GM19397 (cell line): ENCODE measurements around the gene MEGF11.

Source experiments
- ATAC-seq: cut with Tn5 transposase; IDR thresholded peaks from one replicate; pipeline ENCODE4 v1.9.1; 2021; ENCODE audit warnings: mild to moderate bottlenecking, moderate library complexity; ENCODE audit not compliant: unreplicated experiment

MEGF11 gene

DNA sequence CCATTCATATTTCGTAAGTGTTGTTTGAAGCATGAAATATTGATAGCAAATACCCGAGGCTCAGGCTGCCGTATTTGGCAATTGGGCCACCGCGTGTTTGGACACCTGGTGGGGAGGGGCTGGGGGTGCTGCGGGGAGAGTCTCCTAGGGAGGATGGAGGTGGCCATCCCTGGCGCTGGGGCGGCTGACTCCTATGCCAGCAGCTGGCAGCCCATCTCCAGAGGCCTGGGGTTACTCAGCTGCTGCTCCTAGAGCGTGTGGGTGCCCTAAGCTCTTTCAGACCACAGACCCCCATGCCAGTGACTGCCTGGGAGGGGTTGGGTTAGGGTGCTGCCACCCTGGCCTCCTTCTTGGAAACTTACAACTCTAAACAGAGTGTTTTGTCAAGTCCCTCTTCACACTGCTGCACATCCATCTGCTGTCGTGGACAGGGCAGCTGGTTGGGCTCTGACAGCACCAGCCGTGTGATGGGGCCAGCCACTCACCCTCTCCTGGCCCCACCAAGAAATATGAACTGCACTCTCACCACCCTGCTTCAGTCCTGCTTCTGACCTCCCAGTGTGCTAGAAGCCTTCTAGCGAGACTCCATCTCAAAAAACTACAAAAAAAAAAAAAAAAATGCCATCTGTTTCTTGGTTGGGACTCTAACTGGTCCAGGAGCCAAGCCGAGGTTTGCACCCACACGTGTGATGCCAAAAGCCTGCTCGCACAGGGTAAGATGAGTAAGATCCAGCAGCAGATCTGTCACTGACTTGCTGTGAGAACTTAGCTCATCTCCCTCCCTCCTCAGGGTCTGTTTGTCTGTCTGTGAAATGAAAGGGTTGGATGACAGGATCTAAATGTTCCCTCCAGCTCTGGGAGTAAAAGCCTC lies 156.2 kb downstream of the MEGF11 start:
- ATAC-seq, result no peak

DNA sequence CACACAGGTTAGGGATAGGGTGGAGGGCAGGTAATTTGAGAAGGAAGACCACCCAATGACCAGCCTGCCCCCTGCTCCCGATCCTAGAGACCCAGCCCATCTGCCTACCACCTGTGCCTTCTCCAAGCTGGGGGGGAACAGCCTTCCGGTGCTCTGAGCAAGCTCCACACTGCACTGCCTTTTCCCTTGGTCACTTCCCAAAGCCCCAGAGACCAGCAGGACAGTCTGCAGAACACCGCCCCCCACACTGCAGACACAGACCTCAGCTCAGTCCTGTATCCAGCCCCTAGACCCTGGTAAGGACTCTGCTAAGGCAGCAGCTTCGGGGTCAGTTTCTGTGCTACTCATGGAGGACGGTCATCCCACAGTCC lies 156.9 kb downstream of the MEGF11 start:
- no peak for ATAC-seq

DNA sequence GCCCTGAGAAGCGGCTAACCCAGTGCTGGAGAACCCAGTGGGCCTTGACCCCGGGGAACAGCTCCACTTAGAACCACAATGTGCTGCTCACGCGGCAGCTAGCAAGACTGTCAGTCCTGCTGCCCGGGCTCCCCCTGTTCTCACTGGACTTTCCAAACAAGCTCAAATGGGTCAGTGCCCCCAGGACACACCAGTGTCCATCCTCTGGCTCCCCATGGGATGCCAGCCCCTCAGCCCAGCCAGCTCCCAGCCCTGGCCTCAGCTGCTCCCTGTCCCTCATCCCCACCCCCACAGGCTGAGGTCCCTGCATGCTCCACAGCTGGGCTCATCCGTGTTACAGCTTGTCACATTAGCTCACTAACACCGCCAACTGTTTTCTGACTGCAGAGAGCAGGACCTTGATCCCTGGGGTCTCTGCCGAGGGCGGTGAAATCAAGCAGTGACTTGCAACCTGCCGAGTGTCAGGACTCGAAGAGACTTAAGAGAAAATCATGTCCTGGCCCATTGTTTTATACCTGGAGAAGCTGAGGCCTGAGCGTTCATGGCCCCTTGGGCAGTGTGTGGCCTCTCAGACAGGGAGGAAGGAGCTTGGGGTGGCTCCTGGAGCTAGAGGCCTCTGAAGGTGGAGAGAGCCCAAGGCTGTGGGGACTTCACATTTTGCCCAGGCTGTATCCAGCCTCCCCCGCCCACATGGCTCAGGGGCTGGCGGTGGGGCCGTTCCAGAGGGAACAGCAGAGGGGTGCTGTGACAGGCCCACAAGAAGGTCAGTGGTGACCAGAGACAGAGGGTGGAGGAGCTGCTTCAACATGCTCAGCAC lies 157.5 kb downstream of the MEGF11 start:
- ATAC-seq, result no peak

DNA sequence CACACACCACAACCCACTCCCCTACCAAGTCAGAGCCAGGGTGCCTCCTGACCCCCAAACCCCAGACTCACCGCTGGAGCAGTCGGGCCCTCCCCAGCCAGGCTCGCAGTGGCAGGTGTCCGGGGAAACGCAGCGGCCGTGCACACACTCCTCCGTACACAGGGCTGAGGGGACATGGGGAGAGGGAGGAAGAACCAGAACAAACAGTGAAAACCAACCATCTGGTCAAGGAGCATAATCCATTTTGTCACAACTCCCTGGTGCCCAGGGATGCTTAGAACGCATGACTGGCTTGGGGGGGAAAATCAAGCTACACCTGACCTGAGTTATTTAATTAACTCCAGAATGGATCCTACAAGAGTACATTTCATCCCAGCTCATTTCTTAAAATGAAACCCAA lies 159.2 kb downstream of the MEGF11 start:
- no peak for ATAC-seq

DNA sequence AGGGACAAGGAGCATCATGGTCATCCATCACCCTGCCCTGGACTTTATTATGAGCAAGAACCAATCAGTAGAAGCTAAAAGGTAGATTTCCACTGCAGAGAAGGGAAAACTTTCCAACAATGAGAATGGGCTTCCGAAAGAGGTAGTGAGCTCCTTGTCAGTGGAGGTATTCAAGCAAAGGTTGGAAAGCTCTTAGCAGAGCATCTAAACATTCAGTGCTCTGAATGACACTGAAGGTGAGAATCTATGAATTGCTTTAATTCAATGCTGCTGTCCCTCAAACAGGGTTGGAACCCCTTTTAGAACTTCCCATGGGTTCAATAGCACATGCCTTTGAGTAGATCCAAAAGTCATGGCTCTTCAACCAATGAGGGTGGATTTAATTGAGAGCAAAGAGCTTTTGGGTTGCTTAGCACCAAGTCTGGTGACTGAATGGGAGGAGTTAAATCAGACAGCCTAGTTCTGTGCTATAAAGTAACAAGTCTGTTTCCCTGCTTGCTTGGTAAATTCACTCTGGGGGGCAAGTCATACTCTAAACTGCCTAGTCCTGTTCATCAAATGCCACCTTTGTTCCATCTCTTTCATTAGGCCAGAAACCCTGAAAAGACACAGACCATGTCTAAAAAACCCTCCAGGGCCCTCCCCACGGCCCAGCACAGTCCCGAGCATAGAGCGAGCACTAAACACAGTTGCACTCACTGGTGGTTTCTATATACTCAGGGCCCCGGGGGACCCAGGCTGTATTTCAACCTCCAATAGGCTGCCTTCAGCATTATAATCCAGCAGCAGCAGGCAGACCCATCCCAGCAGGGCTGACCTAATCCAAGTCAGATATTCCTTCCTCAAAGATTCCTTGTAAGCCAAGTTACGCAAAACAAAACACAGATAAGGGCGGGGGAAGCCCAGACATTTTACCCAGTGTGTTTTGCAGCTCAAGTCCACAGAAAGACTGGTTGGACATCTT lies 161.2 kb downstream of the MEGF11 start:
- no peak for ATAC-seq

DNA sequence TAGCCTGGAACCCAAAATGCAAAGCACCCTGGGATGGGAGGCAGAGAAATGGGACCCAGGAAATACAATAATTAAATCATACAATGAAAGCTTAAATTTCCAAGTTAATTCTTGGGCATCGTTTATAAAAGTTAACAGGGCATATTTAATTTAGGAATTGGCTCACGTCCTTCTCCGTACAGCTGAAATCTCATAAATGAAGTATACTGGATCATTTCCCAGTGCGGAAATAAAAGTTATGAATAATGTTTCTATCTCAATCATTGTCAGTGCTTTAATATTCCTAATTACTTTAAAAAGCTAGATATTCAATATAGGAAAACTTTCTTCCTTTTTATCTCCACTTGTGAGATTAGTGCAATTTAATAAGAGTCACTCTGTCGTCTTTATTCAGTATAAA lies 164.0 kb downstream of the MEGF11 start:
- no peak for ATAC-seq

DNA sequence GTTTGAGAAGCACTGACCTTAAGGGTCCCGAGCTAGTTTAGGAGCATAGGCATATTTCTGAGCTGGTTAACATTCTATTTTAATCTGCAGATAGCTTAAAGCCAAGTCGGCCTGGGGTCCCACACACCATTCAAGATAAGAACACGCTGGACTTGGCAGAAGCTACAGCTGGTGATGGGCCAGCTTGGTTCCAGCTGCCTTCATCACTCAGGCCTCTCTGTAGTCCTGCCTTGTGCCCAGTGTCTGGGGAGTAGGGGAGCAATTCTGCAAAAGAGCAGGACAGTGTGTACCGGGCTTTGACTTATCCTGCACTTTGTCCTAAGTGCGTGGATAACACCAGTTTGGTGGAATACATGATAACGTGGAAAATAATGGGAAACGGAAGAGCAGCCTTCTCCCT lies 164.5 kb downstream of the MEGF11 start:
- ATAC-seq, result no peak

DNA sequence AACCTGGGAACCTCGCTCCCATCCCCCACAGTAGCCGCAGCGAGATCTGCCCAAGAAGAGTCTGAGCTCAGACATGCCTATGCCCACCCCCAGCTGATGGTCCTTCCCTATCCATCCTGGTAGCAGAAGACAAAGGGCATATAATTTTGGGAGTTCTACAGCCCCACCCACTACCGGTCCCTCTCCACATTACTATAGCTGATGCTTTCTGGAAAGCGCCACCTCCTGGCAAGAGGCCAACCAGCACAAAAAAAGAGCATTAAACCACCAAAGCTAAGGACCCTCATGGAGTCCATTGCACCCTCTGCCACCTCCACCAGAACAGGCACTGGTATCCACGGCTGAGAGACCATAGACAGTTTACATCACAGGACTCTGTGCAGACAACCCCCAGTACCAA lies 168.4 kb downstream of the MEGF11 start:
- no peak for ATAC-seq

DNA sequence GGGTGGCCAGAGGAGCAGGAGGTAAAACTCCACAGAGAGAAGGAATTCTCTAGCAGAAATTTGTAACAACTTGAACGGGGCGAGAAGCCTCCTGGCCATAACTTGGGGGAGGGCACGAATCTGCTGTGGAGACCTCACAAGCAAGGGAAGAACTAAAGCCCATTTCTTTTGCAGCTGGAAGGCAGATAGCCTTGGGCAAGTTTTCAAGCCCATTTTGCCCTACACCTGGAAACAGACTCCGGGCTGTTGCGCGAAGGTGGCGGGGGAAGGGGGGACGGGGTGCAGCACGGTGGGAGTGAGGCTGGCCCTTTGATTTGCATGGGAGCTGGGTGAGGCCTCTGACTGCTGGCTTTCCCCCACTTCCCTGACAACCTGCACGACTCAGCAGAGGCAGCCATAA lies 168.8 kb downstream of the MEGF11 start:
- no peak for ATAC-seq

DNA sequence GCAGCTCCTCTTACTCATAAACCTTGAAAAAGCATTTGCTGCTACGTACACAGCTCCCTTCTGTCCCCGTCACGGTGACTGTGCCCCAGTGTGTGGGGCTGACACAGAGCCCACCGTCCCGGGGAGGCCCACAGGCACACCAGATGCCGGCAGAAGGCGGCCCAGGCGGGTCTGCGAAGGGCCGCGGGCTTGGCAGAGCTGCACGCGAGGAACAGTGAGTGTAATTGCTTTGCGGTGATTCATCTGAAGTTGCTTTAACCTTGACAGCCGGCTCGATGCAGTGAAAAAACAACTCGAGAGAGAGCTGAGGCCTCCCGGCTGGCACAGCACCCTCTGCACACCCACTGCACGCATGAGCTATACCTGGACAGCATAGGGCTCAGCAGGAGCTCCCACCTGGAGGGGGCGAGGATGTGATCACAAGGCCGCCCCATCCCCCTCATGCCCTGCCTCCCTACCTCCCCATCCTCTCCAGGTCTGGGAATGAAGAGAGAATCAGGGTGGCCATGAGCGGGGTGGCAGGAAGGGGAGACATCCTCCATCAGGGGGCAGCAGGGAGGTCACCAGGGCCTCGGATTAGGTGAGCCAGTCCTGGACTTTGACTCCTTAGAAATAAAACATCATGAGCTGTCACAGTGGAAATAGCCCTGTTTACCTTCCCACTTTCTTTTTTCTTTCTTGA lies 172.7 kb downstream of the MEGF11 start:
- ATAC-seq, result no peak

DNA sequence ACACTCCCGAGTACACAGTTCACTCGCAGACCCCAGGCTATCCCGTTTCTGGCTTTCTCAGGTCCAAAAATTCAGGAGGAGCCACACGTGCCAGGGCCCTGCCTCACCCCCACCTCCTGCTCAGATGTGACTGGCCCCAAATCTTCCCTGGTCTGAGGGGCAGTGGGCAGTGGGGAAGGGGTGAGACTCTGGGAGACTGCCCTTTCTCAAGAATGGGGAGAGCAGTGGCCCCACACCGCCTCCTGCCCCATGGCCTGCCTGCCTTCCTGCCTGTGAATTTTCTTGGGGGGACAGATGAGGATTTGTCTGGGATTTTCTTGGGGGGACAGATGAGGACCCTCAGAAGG lies 174.6 kb downstream of the MEGF11 start:
- ATAC-seq, result no peak

DNA sequence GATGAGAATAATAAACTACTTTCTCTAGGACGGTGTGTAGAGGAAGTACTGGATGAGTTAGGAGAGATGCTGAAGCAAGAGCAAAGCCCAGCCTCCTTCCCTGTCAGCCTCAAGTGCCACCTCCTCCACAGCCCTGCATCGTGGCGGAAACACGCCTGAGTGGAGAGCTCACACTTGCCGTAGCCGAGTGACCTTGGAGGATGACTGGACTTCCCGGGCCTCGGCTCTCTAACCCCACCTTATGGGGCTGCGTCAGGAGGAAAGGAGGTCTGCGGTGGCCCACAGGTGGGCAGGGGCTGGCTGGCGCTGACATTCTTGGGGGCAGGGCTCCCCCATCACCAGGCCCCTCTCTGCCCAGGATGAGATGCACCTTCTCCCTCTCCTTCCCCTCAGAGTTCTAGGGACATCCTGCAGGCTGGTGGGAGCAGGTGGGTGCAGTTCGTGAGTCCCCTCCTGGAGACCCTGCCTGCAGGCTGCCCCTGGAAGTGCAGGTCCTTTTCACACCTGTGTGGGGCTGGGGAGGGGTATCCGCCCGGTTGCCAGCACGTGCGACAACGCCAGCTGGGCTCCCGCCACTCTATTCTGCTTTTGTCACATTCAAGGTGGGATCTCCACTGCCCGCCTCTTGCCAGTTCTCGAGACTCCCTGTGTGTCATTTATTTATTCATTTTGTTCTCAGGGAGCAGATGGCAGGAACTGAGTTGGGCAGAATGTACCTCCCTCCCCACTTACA lies 175.2 kb downstream of the MEGF11 start:
- no peak for ATAC-seq

DNA sequence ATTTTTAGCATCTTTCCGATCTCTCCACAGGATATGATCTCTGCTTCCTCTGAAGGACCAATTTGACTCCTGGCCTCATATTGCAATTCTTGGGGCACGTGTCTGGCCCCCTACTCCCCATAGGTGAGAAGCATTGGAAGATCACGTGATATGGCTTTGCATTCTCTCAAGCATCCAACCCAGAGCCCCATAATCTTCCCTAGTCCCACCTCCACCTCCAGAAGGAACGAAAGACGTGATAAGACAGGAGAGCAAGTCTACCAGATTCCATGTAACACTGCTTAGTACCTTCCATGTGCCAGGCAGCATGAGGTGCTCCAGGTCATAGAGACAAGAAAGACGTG lies 176.3 kb downstream of the MEGF11 start:
- ATAC-seq, result no peak

DNA sequence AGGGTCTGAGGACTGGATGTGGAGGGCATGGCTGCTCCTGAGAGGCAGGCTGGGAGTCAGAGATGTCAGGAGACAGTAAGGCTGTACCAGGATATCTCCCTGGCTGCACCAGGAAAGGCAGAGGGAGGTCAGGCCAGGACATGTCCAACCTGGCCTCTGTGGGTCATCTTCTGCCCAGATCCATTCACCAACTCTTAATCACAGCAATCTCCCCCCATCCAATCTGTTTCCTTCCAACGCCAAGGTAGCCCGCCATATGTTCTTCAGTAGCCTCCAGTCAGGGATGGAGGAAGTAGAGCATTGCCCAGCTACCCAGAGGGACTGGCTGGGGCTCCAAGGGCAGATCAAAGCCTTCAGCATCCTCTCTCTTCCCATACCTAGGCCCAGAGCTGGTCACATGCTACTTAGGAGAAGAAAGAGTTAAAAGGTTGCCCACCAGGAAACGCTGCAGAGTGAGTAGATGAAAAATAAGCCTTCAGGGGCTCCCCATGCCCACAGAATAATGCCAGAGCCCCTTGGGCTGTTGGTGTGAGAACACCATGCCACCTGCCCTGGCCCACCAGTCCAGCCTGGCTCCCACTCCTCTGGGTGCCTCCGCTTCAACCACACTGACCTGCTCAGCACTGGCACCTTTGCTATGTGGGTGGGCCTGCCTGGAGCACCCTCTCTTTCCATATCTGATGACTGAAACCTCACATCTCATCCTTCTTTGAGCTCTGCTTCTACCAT lies 176.8 kb downstream of the MEGF11 start:
- ATAC-seq, result no peak

DNA sequence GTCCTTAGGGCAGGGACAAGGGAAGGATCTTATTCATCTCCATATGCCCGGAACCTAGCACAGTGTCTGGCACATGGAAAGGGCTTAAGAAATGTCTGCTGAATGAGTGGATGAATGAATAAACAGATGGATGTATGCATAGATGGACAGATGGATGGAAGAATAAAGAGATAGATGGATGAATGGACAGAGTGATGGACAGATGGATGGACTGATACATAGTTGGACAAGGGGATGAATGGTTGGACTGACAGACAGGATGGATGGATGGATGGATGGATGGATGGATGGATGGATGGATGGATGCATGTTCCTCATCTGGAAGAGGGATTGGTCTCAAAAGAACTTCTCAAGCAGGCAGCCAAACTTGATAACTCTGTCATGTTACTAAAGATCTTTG lies 177.6 kb downstream of the MEGF11 start:
- no peak for ATAC-seq

DNA sequence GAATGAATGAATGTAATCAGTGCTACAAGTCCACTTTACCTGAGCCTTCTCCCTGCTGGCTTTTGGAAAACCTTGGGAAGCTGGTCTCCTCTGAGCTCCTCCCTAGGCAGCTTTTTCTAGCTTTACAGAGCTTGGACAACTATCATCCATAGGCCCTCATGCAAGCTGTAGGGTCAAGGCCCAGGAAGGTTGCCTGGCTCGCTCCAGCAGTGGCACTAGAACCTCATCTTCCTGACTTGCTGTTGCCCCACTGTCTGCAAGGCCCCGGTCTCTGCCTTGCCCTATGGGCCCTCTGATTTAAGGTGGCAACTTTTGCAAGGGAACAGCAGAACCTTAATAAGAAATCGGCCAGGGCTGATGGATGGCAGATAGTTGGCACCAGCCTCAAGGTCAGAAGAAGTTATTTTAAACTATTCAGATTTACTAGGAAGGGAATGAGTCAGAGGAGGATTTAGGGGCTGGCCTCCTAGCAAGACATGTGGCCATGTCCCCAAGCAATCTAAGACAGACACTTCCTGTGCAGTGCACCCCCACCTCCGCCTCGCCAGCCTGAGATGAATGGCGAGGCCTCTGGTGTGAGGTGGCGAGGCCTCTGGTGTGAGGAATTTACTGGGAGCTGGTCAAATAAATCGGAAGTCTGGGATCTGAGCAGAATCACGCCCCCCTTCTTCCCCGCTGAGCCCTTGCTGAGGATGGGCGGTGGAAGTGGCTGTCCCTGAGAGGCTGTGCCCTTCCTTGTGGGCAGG lies 180.8 kb downstream of the MEGF11 start:
- no peak for ATAC-seq

DNA sequence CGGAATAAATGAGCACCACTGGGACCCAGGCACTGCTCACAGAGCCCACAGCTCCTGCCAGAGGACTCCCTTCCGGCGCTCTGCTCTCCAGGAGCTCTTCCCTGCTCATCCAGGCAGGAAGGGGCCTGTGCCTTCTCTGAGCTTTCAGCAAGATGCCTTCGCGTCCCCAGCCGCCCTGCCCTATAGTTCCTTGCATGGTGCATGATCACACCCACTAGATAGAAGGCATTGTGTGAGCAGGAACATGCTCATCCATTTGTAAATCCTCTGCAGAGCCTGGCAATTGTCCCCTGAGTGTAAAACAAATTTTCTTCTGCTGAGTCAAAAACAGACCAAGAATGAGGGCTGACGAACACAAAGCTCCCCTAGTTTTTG lies 181.6 kb downstream of the MEGF11 start:
- ATAC-seq, result no peak

DNA sequence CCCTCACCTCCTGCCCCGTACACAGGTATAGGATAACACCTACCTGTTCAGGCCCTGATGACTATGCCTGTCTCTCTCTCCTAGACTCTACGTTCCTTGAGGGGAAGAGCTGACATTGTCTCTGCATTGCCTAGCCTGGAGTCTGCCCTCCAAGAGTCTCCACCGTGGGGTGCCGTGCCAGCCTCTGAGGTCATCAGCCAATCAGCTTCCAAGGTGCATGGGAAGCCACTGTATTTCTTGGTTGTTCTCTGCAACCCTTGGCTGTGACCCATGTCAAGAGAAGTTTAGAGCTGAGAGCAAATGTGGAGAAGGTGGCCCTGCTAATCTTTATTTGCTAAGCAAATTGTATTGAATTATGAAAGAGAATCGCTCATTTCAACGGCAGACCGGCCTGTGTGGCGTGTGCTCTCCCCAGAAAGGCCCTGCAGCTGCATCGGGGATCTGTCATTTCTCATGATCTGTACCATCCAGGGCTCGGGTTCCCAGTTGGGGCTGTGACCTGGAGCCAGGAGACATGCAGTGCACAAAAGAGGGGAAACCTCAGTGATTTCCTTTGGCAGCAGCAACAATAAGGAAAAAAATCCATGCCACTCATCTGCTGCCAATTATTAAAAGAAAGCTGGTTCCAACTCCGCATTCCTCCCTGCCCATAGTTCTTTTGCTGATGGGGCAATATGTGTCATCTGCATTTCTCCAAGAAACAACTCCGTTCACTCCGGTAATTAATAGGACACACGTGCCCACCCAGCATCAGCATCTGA lies 182.2 kb downstream of the MEGF11 start:
- no peak for ATAC-seq
